Measurements from ENCODE around the gene FGFRL1.

The FGFRL1 gene

DNA sequence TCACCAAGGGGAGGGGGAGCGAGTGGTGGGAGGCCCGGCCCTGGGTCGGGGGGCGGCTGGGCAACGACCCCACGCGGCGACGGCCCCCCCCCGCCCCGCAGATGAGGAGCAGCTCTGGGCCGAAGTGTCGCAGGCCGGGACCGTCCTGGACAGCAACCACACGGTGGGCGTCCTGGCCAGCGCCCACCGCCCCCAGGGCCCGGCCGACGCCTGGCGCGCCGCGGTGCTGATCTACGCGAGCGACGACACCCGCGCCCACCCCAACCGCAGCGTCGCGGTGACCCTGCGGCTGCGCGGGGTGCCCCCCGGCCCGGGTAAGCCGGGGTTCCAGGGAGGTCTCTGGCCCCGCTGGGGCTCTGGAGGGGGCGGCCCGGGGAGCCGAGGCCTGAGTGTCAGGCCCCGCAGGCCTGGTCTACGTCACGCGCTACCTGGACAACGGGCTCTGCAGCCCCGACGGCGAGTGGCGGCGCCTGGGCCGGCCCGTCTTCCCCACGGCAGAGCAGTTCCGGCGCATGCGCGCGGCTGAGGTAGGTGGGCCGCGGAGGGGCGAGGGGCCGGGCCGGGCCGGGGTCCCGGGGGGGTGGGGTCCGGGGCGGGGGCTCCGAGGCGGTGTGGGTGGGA, 8.7 kb upstream of the FGFRL1 start:
- Histone ChIP-seq H3K79me2 (ENCODE audit: insufficient read depth, low read length) (no peaks in the 10 kb centered on the region), H3K27me3 (ENCODE audit: insufficient read depth, low read length) (no peaks in the 10 kb centered on the region), H3K4me3 (ENCODE audit: low read depth, low read length, poor library complexity, severe bottlenecking) (no peak overlapping the region), H4K20me1 (ENCODE audit: insufficient read depth, low read length) (no peaks in the 10 kb centered on the region), H3F3A (ENCODE audit: insufficient read depth, low read length) (no peaks in the 10 kb centered on the region), H3K4me2 (ENCODE audit: low read length) (no peak overlapping the region), H3K9me3 (ENCODE audit: low read length) (no peaks in the 10 kb centered on the region), H3K4me1 (ENCODE audit: insufficient read depth, low read length, severe bottlenecking) (no peaks in the 10 kb centered on the region), H2AFZ (ENCODE audit: low read length) (no peak overlapping the region), H3K27ac (ENCODE audit: low read depth, low read length, poor library complexity, severe bottlenecking) (no peak overlapping the region), H3K9me2 (ENCODE audit: low read depth, low read length) (no peaks in the 10 kb centered on the region), H3K36me3 (ENCODE audit: insufficient read depth, low read length) (no peaks in the 10 kb centered on the region), H3K9ac (ENCODE audit: low read length) (no peak overlapping the region)
- TF ChIP-seq CTCF (IDR thresholded peaks at IDR 0.05; ENCODE audit: low read length) (no peak), EZH2 (IDR thresholded peaks at IDR 0.05; ENCODE audit: borderline replicate concordance, low read length) (no peak)

GRCh38 chr4:1003271-1004070, 8.0 kb upstream of the FGFRL1 start:
- Histone ChIP-seq H3K9ac (ENCODE audit: low read length) (no peak overlapping the region), H4K20me1 (ENCODE audit: insufficient read depth, low read length) (no peaks in the 10 kb centered on the region), H3K4me1 (ENCODE audit: insufficient read depth, low read length, severe bottlenecking) (no peaks in the 10 kb centered on the region), H3K27ac (ENCODE audit: low read depth, low read length, poor library complexity, severe bottlenecking) (no peak overlapping the region), H3K9me3 (ENCODE audit: low read length) (no peaks in the 10 kb centered on the region), H3K9me2 (ENCODE audit: low read depth, low read length) (no peaks in the 10 kb centered on the region), H3K36me3 (ENCODE audit: insufficient read depth, low read length) (no peaks in the 10 kb centered on the region), H3K4me3 (ENCODE audit: low read depth, low read length, poor library complexity, severe bottlenecking) (no peak overlapping the region), H3K79me2 (ENCODE audit: insufficient read depth, low read length) (no peaks in the 10 kb centered on the region), H3K4me2 (ENCODE audit: low read length) (no peak overlapping the region), H3F3A (ENCODE audit: insufficient read depth, low read length) (no peaks in the 10 kb centered on the region), H2AFZ (ENCODE audit: low read length) (no peak overlapping the region), H3K27me3 (ENCODE audit: insufficient read depth, low read length) (no peaks in the 10 kb centered on the region)
- TF ChIP-seq EZH2 (IDR thresholded peaks at IDR 0.05; ENCODE audit: borderline replicate concordance, low read length), result no peak
- no peak for TF ChIP-seq CTCF (IDR thresholded peaks at IDR 0.05; ENCODE audit: low read length)

- H3K79me2 ChIP-seq (ENCODE audit: insufficient read depth, low read length), result no peaks in the 10 kb centered on the region
- H3K36me3 ChIP-seq (ENCODE audit: insufficient read depth, low read length), result no peaks in the 10 kb centered on the region
- peaks cover 5% of the 10 kb centered on the region for H3K4me1 ChIP-seq (ENCODE audit: insufficient read depth, low read length, severe bottlenecking)
Observed at GRCh38 chr4:1004071-1004418, 7.4 kb upstream of the FGFRL1 start.

More at GRCh38 chr4:1004071-1004418, 7.4 kb upstream of the FGFRL1 start:
- H3K9me3 ChIP-seq (ENCODE audit: low read length), result no peaks in the 10 kb centered on the region
- no peaks in the 10 kb centered on the region for H3F3A ChIP-seq (ENCODE audit: insufficient read depth, low read length)
- H3K9me2 ChIP-seq (ENCODE audit: low read depth, low read length), result no peaks in the 10 kb centered on the region
- no peak overlapping the region for H2AFZ ChIP-seq (ENCODE audit: low read length)
- no peaks in the 10 kb centered on the region for H4K20me1 ChIP-seq (ENCODE audit: insufficient read depth, low read length)
- H3K27ac ChIP-seq (ENCODE audit: low read depth, low read length, poor library complexity, severe bottlenecking), result no peak overlapping the region
- H3K9ac ChIP-seq (ENCODE audit: low read length), result no peak overlapping the region
- H3K27me3 ChIP-seq (ENCODE audit: insufficient read depth, low read length), result no peaks in the 10 kb centered on the region
- no peak overlapping the region for H3K4me2 ChIP-seq (ENCODE audit: low read length)
- no peak overlapping the region for H3K4me3 ChIP-seq (ENCODE audit: low read depth, low read length, poor library complexity, severe bottlenecking)
- TF ChIP-seq EZH2 (IDR thresholded peaks at IDR 0.05; ENCODE audit: borderline replicate concordance, low read length) (no peak), CTCF (IDR thresholded peaks at IDR 0.05; ENCODE audit: low read length) (no peak)

All from OCI-LY1 (cell line).